ENCODE data around the gene MPPED1.

The MPPED1 gene

DNA sequence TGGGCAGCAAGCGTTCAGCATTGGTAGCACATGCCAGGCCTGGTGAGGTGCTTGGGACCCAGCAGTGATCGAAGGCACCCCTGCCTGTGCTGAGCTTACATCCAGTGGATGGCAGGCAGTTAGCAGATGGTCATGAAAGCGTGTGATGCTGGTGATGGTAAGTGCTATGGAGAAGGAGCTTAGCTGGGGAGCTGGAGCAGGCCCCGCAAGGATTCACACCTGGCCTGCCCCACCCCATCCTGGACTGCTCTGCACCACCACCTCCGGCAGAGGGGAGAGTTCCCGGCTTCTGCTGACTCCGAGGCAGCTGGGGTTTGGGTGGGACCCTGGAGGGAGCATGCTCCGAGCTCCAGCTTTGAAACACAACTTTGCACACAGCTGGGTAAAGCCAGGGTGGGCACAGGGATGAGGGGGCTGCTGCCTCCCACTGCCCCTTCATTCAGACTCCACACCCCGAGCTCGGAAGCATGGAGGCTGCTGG lies 16.2 kb downstream of the MPPED1 start:
- no peaks in the 10 kb centered on the region for H3K4me1 ChIP-seq (ENCODE audit: insufficient read depth, low read length)

DNA sequence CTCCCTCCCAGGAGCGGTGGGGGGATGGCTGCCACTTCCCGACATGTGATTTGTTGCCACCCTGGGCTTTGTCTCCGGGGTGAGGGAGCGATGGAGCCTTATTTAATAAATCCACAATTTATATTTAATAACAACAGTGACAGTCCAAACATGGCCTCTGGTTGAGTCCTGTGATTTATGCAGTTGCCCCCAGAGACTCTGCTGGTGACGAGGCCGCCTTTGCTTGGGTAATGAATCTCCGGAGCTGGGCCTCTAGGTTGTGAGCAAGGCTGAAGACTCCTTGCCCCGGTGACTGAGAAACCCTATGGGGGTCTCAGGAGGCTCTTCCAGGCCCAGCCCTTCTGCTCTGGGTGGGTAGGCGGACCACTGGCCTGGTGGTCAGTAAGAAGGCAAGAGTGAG lies 16.7 kb downstream of the MPPED1 start:
- H3K9ac ChIP-seq (ENCODE audit: low read depth, low read length) = no peak overlapping the region
- H3K9me3 ChIP-seq (ENCODE audit: insufficient read depth, low read depth, low read length) = no peaks in the 10 kb centered on the region
- H3K36me3 ChIP-seq (ENCODE audit: insufficient read depth, low read depth, low read length) = no peaks in the 10 kb centered on the region
- no peaks in the 10 kb centered on the region for H3K4me1 ChIP-seq (ENCODE audit: insufficient read depth, low read length)
- peaks cover 12% of the 10 kb centered on the region for H3K27me3 ChIP-seq (ENCODE audit: insufficient read depth, low read length)
- no peak overlapping the region for H3K4me3 ChIP-seq (ENCODE audit: low read length)
- no peak overlapping the region for H3K27ac ChIP-seq (ENCODE audit: low read length)

More for the DNA sequence above, 16.2 kb downstream of the MPPED1 start:
- Histone ChIP-seq H3K27me3 (ENCODE audit: insufficient read depth, low read length) (peaks cover 12% of the 10 kb centered on the region), H3K9ac (ENCODE audit: low read depth, low read length) (no peak overlapping the region), H3K4me3 (ENCODE audit: low read length) (no peak overlapping the region), H3K9me3 (ENCODE audit: insufficient read depth, low read depth, low read length) (no peaks in the 10 kb centered on the region), H3K27ac (ENCODE audit: low read length) (no peak overlapping the region), H3K36me3 (ENCODE audit: insufficient read depth, low read depth, low read length) (no peaks in the 10 kb centered on the region)

DNA sequence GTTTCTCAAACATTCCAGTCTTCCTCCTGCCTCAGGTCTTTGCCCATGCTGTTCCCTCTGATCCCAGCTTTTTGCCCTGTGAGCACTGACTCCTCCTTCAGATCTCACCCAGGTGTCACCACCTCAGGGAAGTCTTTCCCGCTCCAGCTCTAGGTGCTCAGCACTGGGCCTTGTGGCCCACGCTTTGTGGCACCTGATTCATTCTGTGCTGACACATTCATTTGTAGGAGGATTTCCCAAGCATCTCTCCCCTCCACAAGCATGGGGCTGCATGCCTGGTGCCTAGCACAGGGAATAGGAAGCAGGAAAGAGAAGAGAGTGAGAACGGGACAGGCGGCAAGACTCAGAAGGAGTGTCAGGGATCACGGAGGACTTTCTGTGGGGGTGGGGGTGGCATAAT lies 17.6 kb downstream of the MPPED1 start:
- no peaks in the 10 kb centered on the region for H3K4me1 ChIP-seq (ENCODE audit: insufficient read depth, low read length)
- no peaks in the 10 kb centered on the region for H3K36me3 ChIP-seq (ENCODE audit: insufficient read depth, low read depth, low read length)
- H3K9me3 ChIP-seq (ENCODE audit: insufficient read depth, low read depth, low read length) = no peaks in the 10 kb centered on the region
- no peak overlapping the region for H3K4me3 ChIP-seq (ENCODE audit: low read length)
- H3K9ac ChIP-seq (ENCODE audit: low read depth, low read length) = no peak overlapping the region
- H3K27ac ChIP-seq (ENCODE audit: low read length) = no peak overlapping the region
- peaks cover 12% of the 10 kb centered on the region for H3K27me3 ChIP-seq (ENCODE audit: insufficient read depth, low read length)

DNA sequence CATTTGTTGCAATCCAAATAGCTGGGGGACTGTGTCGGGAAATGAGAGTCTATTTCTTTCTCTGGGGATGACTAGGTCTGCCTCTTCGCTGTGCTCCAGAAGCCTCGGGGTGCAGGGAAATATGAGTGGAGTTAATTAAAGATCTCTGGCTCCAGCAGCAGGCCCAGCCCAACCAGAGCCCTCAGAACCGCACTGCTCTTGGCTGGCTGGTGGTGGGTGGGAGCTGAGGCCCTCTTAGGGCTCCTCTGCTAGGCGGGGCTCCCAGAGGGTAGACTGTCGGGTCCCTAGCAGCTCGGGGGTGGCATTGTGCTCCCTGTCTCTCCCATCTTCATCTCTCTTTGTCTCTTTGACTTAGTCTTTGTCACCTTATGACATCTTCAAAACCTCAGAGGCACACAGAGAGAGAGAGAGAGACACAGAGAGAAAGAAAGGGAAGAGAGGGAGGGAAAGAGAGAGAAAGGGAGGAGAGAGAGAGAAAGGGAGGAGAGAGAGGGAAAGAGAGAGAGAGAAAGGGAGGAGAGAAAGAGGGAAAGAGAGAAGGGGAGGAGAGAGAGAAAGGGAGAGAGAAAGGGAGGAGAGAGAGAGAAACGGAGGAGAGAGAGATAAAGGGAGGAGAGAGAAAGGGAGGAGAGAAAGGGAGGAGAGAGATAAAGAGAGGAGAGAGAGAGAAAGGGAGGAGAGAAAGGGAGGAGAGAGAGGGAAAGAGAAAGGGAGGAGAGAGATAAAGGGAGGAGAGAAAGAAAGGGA lies 20.2 kb downstream of the MPPED1 start:
- H3K9ac ChIP-seq (ENCODE audit: low read depth, low read length) = no peak overlapping the region
- H3K27me3 ChIP-seq (ENCODE audit: insufficient read depth, low read length) = peaks cover 12% of the 10 kb centered on the region
- H3K27ac ChIP-seq (ENCODE audit: low read length) = no peak overlapping the region
- no peak overlapping the region for H3K4me3 ChIP-seq (ENCODE audit: low read length)
- no peaks in the 10 kb centered on the region for H3K36me3 ChIP-seq (ENCODE audit: insufficient read depth, low read depth, low read length)
- H3K9me3 ChIP-seq (ENCODE audit: insufficient read depth, low read depth, low read length) = no peaks in the 10 kb centered on the region
- H3K4me1 ChIP-seq (ENCODE audit: insufficient read depth, low read length) = no peaks in the 10 kb centered on the region

GRCh38 chr22:43432883-43433415 lies 21.1 kb downstream of the MPPED1 start:
- H3K27me3 ChIP-seq (ENCODE audit: insufficient read depth, low read length) = peaks cover 12% of the 10 kb centered on the region

DNA sequence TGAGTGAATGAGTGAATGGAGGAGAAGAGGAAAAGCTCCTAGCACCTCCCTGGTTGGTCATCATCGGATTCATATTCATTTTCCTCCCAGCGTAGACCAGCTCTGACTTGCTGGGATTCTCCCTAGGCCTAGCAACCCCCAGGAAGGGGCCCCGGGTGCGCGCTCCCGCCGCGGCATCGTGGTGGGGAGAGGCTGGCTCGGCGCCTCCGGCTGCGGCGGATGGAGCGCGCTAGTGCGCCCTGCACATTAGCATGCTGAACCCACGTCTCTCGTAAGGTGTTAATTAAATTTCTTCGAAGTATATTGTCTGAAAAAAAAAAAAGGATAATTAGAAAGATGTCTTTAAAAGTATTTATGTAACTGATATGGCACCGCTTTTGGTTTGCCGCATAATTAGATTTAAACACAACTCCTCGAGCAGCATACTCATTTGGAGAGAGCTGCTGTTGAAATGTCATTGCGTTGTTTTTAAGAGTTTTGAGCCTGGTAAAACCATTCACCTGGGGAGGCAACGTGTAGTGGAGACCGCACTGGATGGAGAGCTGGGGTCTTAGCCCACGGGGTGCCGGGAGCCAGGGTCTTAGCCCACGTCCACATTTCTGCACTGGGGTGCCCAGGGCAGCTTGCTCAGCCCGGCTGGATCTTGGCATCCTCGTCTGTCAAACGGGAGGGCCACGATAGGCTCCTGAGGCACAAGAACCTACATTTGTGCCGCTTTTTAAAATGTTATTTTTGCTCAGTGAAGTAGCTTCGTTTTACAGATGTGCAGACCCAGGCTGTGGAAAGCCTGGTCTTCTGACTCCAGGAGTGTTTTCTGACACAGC lies 21.8 kb downstream of the MPPED1 start:
- Histone ChIP-seq H3K4me3 (ENCODE audit: low read length) (no peak overlapping the region), H3K27me3 (ENCODE audit: insufficient read depth, low read length) (peaks cover 12% of the 10 kb centered on the region), H3K27ac (ENCODE audit: low read length) (no peak overlapping the region), H3K9ac (ENCODE audit: low read depth, low read length) (no peak overlapping the region), H3K36me3 (ENCODE audit: insufficient read depth, low read depth, low read length) (no peaks in the 10 kb centered on the region), H3K4me1 (ENCODE audit: insufficient read depth, low read length) (no peaks in the 10 kb centered on the region), H3K9me3 (ENCODE audit: insufficient read depth, low read depth, low read length) (no peaks in the 10 kb centered on the region)

More at GRCh38 chr22:43432883-43433415, 21.1 kb downstream of the MPPED1 start:
- Histone ChIP-seq H3K4me3 (ENCODE audit: low read length) (no peak overlapping the region), H3K4me1 (ENCODE audit: insufficient read depth, low read length) (no peaks in the 10 kb centered on the region), H3K9me3 (ENCODE audit: insufficient read depth, low read depth, low read length) (no peaks in the 10 kb centered on the region), H3K9ac (ENCODE audit: low read depth, low read length) (no peak overlapping the region), H3K36me3 (ENCODE audit: insufficient read depth, low read depth, low read length) (no peaks in the 10 kb centered on the region), H3K27ac (ENCODE audit: low read length) (no peak overlapping the region)

DNA sequence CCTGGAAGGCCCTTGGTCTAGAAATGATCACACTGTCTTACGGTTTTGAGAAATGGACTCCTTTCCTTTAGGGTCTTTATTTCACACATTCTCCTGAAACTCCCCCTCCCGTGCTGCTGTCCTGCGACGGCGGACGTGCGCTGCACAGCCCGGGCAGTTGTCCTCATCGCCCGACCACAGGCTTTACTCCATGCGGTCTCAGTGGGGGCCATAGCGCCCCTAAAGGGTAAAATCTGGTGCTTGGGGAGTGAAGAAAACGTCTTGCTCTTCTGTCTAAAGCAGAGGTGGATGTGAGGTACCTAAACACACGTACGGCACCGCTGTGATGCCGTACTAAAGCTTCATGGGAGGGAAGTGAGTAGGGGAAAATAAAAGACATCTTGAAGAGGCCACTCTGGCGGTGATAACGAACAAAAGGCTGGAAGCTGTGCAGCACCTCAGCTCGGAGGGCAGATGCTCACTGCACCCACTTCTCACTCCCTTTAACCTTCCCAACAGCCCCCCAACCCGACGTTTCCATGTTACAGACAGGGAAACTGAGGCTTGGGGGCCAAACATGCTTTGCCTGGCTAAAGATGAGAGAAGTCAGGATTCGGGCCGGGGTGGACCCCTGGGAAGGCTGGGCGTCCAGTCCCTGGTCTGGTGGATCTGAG lies 22.6 kb downstream of the MPPED1 start:
- no peak overlapping the region for H3K4me3 ChIP-seq (ENCODE audit: low read length)
- no peaks in the 10 kb centered on the region for H3K9me3 ChIP-seq (ENCODE audit: insufficient read depth, low read depth, low read length)
- H3K9ac ChIP-seq (ENCODE audit: low read depth, low read length) = no peak overlapping the region
- H3K4me1 ChIP-seq (ENCODE audit: insufficient read depth, low read length) = no peaks in the 10 kb centered on the region
- H3K36me3 ChIP-seq (ENCODE audit: insufficient read depth, low read depth, low read length) = no peaks in the 10 kb centered on the region
- H3K27me3 ChIP-seq (ENCODE audit: insufficient read depth, low read length) = peaks cover 12% of the 10 kb centered on the region
- H3K27ac ChIP-seq (ENCODE audit: low read length) = no peak overlapping the region

- H3K36me3 ChIP-seq (ENCODE audit: insufficient read depth, low read depth, low read length) = no peaks in the 10 kb centered on the region
- H3K9me3 ChIP-seq (ENCODE audit: insufficient read depth, low read depth, low read length) = no peaks in the 10 kb centered on the region
- H3K27ac ChIP-seq (ENCODE audit: low read length) = no peak overlapping the region
- H3K9ac ChIP-seq (ENCODE audit: low read depth, low read length) = no peak overlapping the region
- H3K4me1 ChIP-seq (ENCODE audit: insufficient read depth, low read length) = no peaks in the 10 kb centered on the region
- H3K27me3 ChIP-seq (ENCODE audit: insufficient read depth, low read length) = peaks cover 12% of the 10 kb centered on the region
- no peak overlapping the region for H3K4me3 ChIP-seq (ENCODE audit: low read length)
Measured at GRCh38 chr22:43434928-43435311, 23.1 kb downstream of the MPPED1 start.

DNA sequence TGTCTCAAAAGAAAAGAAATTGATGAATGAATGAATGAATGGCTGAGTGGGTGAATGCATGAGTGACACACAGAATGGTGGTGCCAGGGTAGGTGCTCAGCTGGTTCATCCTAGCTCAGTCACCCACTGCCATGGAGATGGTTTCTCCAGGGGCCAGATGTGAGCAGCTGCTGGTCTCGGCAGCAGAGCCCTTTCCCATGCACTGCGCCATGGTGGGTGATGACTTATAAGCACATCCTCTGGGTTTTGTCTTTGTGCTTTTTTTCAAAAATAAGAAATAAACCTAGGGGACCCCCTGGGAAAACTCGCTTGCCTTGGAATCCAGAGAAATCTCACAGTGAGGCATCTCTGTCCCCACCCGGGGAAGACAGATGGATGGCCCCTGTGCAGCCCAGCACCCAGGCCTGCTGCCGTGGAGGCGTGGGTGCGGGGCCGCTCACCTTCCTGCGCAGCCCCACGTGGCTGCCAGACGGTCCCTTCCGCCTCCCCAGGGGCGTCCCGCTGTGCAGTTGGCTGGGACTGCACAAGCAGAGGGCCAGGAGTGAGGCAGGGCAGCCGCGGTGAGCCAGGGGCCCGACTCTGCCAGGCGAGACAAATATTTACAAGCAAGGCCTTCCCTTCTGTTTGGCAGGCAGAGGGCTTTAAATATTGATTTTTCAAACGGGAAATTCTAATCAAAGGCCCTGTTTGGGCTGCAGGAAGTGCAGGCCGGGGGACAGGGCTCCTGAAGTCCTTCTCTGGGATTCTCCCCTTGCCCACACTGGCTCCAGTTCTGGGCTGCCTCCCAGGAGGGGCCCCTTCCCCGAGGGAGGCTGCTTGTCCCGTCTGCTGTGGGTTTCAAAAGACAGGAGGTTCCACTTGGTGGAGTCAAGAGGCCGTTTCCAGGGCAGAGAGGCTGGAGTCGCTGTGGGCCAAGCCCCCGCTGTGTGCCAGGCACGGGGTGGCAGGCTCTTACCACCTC lies 24.3 kb downstream of the MPPED1 start:
- Histone ChIP-seq H3K9me3 (ENCODE audit: insufficient read depth, low read depth, low read length) (no peaks in the 10 kb centered on the region), H3K4me1 (ENCODE audit: insufficient read depth, low read length) (no peaks in the 10 kb centered on the region), H3K4me3 (ENCODE audit: low read length) (no peak overlapping the region), H3K9ac (ENCODE audit: low read depth, low read length) (no peak overlapping the region), H3K27me3 (ENCODE audit: insufficient read depth, low read length) (peaks cover 12% of the 10 kb centered on the region), H3K27ac (ENCODE audit: low read length) (no peak overlapping the region), H3K36me3 (ENCODE audit: insufficient read depth, low read depth, low read length) (no peaks in the 10 kb centered on the region)

GRCh38 chr22:43436868-43437267 lies 25.1 kb downstream of the MPPED1 start:
- Histone ChIP-seq H3K9me3 (ENCODE audit: insufficient read depth, low read depth, low read length) (no peaks in the 10 kb centered on the region), H3K9ac (ENCODE audit: low read depth, low read length) (no peak overlapping the region), H3K27ac (ENCODE audit: low read length) (no peak overlapping the region), H3K27me3 (ENCODE audit: insufficient read depth, low read length) (peaks cover 5% of the 10 kb centered on the region), H3K4me1 (ENCODE audit: insufficient read depth, low read length) (no peaks in the 10 kb centered on the region), H3K4me3 (ENCODE audit: low read length) (no peak overlapping the region), H3K36me3 (ENCODE audit: insufficient read depth, low read depth, low read length) (no peaks in the 10 kb centered on the region)

Data from iPS-20b (cell line).